ENCODE measurements around the gene TRAK2. TPM values are rescaled to one million over a fixed set of nuclear protein-coding genes. Genes with fewer than 3 reads are reported as not detected.

Gene TRAK2
- total RNA-seq, 1 experiment from 2014 or later: 11.5 TPM

GRCh38 chr2:201366146-201366545 is 85.1 kb downstream of the TRAK2 start:
- CTCF ChIA-PET: interaction anchor here (1.7 kb wide), 1 partner anchor 129 kb away, joined by 6 read pairs; no protein-coding TSS in a partner anchor
- peaks cover 5% of the 10 kb centered on the region for H3K36me3 Mint-ChIP-seq (ENCODE audit: insufficient read depth, unreplicated experiment)

GRCh38 chr2:201363857-201364560 is 87.2 kb downstream of the TRAK2 start:
- ChIA-PET CTCF (interaction anchor here (0.5 to 1.9 kb wide), 32 partner anchors 13 to 469 kb away, joined by 3 to 8 read pairs (median 4); partner anchors contain the start of gene CASP8), POLR2A (interaction anchor here (0.5 to 1.3 kb wide), 5 partner anchors 88 to 1166 kb away, joined by 3 to 7 read pairs (median 4); no protein-coding TSS in a partner anchor)
- TF ChIP-seq CTCF (IDR thresholded peaks at IDR 0.05; ENCODE audit: unreplicated experiment): peak; percentile 79
- peak; percentile 68 for DNase-seq (ENCODE audit: unreplicated experiment)
- Mint-ChIP-seq H3K27ac (ENCODE audit: low read depth, unreplicated experiment) (peak overlapping the region; percentile 49), H3K9me3 (ENCODE audit: unreplicated experiment) (peaks cover 9% of the 10 kb centered on the region), H3K4me1 (ENCODE audit: insufficient read depth, unreplicated experiment) (peaks cover 5% of the 10 kb centered on the region), H3K36me3 (ENCODE audit: insufficient read depth, unreplicated experiment) (peaks cover 12% of the 10 kb centered on the region), H3K27me3 (ENCODE audit: insufficient read depth, unreplicated experiment) (no peaks in the 10 kb centered on the region), H3K4me3 (ENCODE audit: unreplicated experiment) (no peak overlapping the region)
- BruUV-seq (replicated peaks): no TSS peak
- intact Hi-C loops (cut with micrococcal nuclease): loop anchor here (1.0 kb wide), 2 partner anchors 106 to 128 kb away; no protein-coding TSS in a partner anchor

More at GRCh38 chr2:201366146-201366545, 85.1 kb downstream of the TRAK2 start:
- intact Hi-C loops (cut with micrococcal nuclease): no loop called here
- no TSS peak for BruUV-seq (replicated peaks)
- DNase-seq (ENCODE audit: unreplicated experiment): no peak
- H3K27me3 Mint-ChIP-seq (ENCODE audit: insufficient read depth, unreplicated experiment): no peaks in the 10 kb centered on the region
- H3K27ac Mint-ChIP-seq (ENCODE audit: low read depth, unreplicated experiment): no peak overlapping the region
- POLR2A ChIA-PET: no interaction called here
- no peak overlapping the region for H3K4me3 Mint-ChIP-seq (ENCODE audit: unreplicated experiment)
- no peak for TF ChIP-seq CTCF (IDR thresholded peaks at IDR 0.05; ENCODE audit: unreplicated experiment)
- H3K4me1 Mint-ChIP-seq (ENCODE audit: insufficient read depth, unreplicated experiment): no peaks in the 10 kb centered on the region
- H3K9me3 Mint-ChIP-seq (ENCODE audit: unreplicated experiment): peaks cover 9% of the 10 kb centered on the region

GRCh38 chr2:201362396-201362795 is 88.9 kb downstream of the TRAK2 start:
- Mint-ChIP-seq H3K9me3 (ENCODE audit: unreplicated experiment) (peaks cover 9% of the 10 kb centered on the region), H3K27ac (ENCODE audit: low read depth, unreplicated experiment) (no peak overlapping the region), H3K36me3 (ENCODE audit: insufficient read depth, unreplicated experiment) (peaks cover 12% of the 10 kb centered on the region), H3K27me3 (ENCODE audit: insufficient read depth, unreplicated experiment) (no peaks in the 10 kb centered on the region), H3K4me3 (ENCODE audit: unreplicated experiment) (no peak overlapping the region), H3K4me1 (ENCODE audit: insufficient read depth, unreplicated experiment) (peaks cover 10% of the 10 kb centered on the region)
- intact Hi-C loops (cut with micrococcal nuclease): no loop called here
- CTCF ChIA-PET: interaction anchor here (0.6 to 1.2 kb wide), 4 partner anchors 15 to 130 kb away, joined by 3 to 8 read pairs (median 4); no protein-coding TSS in a partner anchor
- TF ChIP-seq CTCF (IDR thresholded peaks at IDR 0.05; ENCODE audit: unreplicated experiment): no peak
- POLR2A ChIA-PET: no interaction called here
- peak; percentile 6 for DNase-seq (ENCODE audit: unreplicated experiment)
- no TSS peak for BruUV-seq (replicated peaks)

GRCh38 chr2:201361078-201361733 is 90.1 kb downstream of the TRAK2 start:
- no peak for DNase-seq (ENCODE audit: unreplicated experiment)
- Mint-ChIP-seq H3K4me3 (ENCODE audit: unreplicated experiment) (no peak overlapping the region), H3K36me3 (ENCODE audit: insufficient read depth, unreplicated experiment) (peaks cover 12% of the 10 kb centered on the region), H3K9me3 (ENCODE audit: unreplicated experiment) (no peaks in the 10 kb centered on the region), H3K27me3 (ENCODE audit: insufficient read depth, unreplicated experiment) (no peaks in the 10 kb centered on the region), H3K27ac (ENCODE audit: low read depth, unreplicated experiment) (no peak overlapping the region), H3K4me1 (ENCODE audit: insufficient read depth, unreplicated experiment) (peaks cover 10% of the 10 kb centered on the region)
- intact Hi-C loops (cut with micrococcal nuclease): no loop called here
- POLR2A ChIA-PET: interaction anchor here (0.7 kb wide), 1 partner anchor 36 kb away, joined by 3 read pairs; no protein-coding TSS in a partner anchor
- BruUV-seq (replicated peaks): no TSS peak
- TF ChIP-seq CTCF (IDR thresholded peaks at IDR 0.05; ENCODE audit: unreplicated experiment): no peak
- CTCF ChIA-PET: interaction anchor here (0.9 kb wide), 1 partner anchor 100 kb away, joined by 3 read pairs; no protein-coding TSS in a partner anchor
